K562 (cell line): ENCODE results near the gene TBC1D5.

ENCODE experiments used
- FOSL1 ChIP-seq: fragments of 200-800 bp; sonication (Bioruptor generic); conservative IDR thresholded peaks from 2 replicates; pipeline ENCODE4 v1.6.1; 2016; ENCODE audit warnings: missing genetic modification characterization, missing compliant biosample characterization
- FOXJ3 ChIP-seq: sonication (generic); formaldehyde crosslinking; IDR thresholded peaks from 2 replicates; pipeline ENCODE4 v1.4.0; 2020; ENCODE audit warnings: mild to moderate bottlenecking, missing genetic modification reagents
- GTF2F1 ChIP-seq: IDR thresholded peaks from 2 replicates; pipeline ENCODE4 v1.6.1; 2011; ENCODE audit warnings: low read depth, low read length, improper control_type of control experiment
- JUND ChIP-seq, 2 experiments: IDR thresholded peaks; 2 replicates in 1 of 2; 3 replicates in 1 of 2; pipeline ENCODE4 v1.6.1; 2011; ENCODE audit warnings: borderline replicate concordance in 2 of 2, low read depth in 2 of 2, low read length in 2 of 2, improper control_type of control experiment in 1 of 2, missing biosample characterization in 1 of 2, missing genetic modification characterization in 1 of 2, missing genetic modification reagents in 1 of 2
- POU5F1 ChIP-seq: fragments of 150-350 bp; IDR thresholded peaks from 2 replicates; pipeline ENCODE4 v1.6.1; 2014; ENCODE audit warnings: borderline replicate concordance, low read length, low read depth, mild to moderate bottlenecking; ENCODE audit not compliant: partially characterized antibody
- STAT6 ChIP-seq: sonication (generic); formaldehyde crosslinking; IDR thresholded peaks from 2 replicates; pipeline ENCODE4 v1.8.1; 2023; ENCODE audit warnings: mild to moderate bottlenecking, missing genetic modification reagents
- TAF1 ChIP-seq: IDR thresholded peaks from 2 replicates; pipeline ENCODE4 v1.6.1; 2011; ENCODE audit warnings: mild to moderate bottlenecking, low read length, moderate library complexity; ENCODE audit not compliant: insufficient read depth, control insufficient read depth, severe bottlenecking; ENCODE audit errors: extremely low read depth
- ZKSCAN1 ChIP-seq: fragments of 150-350 bp; IDR thresholded peaks from 2 replicates; pipeline ENCODE4 v1.6.1; 2016; ENCODE audit warnings: low read depth, low read length

GRCh38 chr3:17752436-17752835, 10.0 kb upstream of the TBC1D5 start:
- no peak for TF ChIP-seq TAF1
- TF ChIP-seq STAT6: no peak
- TF ChIP-seq ZKSCAN1: no peak
- no peak for TF ChIP-seq FOSL1 (tag)
- TF ChIP-seq GTF2F1: no peak
- TF ChIP-seq POU5F1: no peak
- no peak for TF ChIP-seq FOXJ3
- TF ChIP-seq JUND (IDR thresholded peaks at IDR 0.05; ENCODE audit: borderline replicate concordance, low read depth, low read length): no peak
- TF ChIP-seq JUND (tag; IDR thresholded peaks at IDR 0.05; ENCODE audit: borderline replicate concordance, low read depth, low read length): no peak
